T-helper 1 cell (primary cell): ENCODE data around the gene CREB5.

Source experiments
- DNase-seq, 5 donors: peaks; one replicate each; pipeline ENCODE4 v3.0.0-alpha.2; 2012 to 2020

The CREB5 gene

DNA sequence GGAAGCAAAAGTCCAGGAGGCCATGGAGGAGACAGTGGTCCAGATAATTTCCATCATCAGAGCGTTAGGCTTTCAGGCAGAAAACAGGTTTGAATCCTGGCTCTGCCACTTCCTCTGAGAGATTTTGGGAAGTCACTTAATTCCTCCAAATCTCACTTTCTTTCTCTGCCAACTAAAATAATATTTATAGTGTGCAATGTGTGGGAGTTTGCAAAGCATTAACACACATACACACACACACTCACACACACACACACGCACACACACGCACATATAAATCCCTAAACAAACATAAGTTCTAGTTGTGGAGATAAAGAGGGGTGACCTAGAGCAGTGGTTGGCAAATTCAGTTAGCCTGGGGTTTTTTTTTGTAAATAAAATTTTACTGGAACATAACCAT lies 461.0 kb downstream of the CREB5 start:
- DNase-seq = no peak

DNA sequence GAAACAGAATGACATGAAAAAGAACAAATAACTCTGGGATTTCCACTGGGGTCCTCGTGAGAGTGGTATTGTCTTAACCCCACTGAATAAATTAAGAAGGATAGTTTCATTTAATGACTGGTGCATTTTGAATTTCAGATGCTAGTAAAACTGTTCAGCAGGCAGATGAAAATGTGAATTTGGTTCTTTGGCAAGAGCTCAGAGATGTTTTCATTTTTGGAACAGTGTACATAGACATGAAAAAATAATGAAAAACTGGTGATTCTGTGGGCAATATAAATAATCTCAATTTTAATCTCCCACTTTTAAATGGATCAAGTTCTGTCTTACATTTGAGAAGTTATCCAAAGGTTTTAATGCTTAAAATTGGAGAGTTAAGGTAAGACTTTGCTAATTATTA lies 461.7 kb downstream of the CREB5 start:
- no peak for DNase-seq
